ENCODE measurements around the gene PLIN5.
A peak's percentile ranks its signal among the peaks of the same experiment; 100 is the strongest.

The PLIN5 gene

DNA sequence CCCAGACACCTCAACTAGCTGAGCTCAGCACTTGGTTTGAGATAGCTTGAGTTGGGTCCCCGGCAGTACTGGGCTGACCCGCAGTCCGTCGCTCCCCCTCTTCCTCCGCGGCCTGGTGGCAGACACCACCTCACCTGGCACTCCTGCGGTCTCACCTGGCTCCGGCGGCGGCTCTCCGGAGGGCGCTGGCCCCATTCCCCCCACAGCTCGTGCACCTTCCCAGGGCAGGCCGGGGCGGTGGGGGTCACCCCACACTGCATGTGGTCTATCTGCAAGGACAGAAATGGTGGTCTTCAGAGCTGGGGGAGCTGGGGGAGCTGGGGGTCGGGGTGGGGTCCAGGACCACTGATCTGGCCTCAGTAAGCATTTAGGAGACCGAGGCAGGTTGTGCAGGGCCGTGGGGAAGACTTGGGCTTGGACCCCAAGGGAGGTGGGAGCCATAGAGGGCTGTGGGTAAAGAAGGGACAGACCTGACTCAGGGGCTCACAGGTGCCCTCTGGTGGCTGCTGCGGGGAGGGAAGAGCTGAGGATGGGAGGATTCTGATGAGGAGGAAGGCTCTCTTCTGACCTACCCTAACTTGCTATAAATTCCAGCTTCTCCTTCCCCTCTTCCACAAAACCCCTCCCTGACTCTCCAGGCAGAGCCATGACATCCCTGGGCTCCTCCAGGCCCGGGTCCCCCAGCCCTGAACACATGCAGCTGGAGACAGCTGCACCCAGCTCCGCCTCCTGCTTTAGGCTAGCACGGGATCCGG is 10.0 kb downstream of the PLIN5 start:
- no peaks in the 10 kb centered on the region for H3K36me3 ChIP-seq (ENCODE audit: control insufficient read depth, insufficient read depth, low read length, severe bottlenecking)
- no peaks in the 10 kb centered on the region for H3K9me3 ChIP-seq (ENCODE audit: control insufficient read depth, low read length)
- no peak overlapping the region for H3K4me3 ChIP-seq (ENCODE audit: low read length)
- H3K9ac ChIP-seq (ENCODE audit: low read length), result no peak overlapping the region
- H3K27me3 ChIP-seq (replicated peaks; ENCODE audit: control insufficient read depth, insufficient read depth, low read length), result no peaks in the 10 kb centered on the region
- peak; percentile 67 for DNase-seq (ENCODE audit: low read depth)
- peaks cover 31% of the 10 kb centered on the region for H3K4me1 ChIP-seq (ENCODE audit: control insufficient read depth, insufficient read depth, low read length)

DNA sequence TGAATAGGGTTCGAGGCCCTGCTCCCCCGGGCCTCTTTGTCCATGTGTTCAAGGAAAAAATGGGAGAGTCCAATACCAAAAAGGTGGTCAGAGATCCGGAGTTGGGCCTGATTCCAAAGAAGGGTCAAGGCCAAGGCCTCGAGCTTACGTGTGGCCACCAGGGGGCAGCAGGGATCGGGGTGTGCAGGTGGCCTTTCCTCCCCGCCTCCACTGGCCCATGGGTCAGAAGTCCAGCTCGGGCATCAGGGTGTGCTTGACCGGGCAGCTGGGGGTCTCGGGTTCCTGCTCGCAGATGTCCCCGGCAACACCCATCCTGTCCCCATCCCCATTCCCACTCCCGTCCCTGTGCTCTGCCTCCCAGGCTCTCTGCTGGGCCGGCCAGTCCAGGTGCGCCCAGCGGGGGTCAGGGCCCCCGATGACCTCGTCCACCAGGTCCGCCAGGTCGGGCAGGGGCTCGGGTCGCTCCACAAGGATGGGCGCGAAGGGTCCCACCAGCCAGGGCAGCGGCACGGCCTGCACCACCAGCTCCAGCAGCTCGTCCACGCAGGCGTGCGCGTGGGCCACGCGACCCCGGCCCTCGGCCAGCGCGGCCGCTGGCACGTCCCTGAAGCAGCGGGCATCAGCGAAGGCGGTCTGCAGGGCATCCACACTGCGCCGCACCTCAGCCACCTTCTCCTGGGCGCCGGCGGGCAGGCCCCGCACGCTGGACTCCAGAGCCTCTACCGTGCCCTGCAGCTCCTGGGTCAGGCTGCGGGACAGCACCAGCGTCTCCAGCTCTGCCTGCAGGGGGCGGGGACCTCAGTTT is 11.5 kb downstream of the PLIN5 start:
- Histone ChIP-seq H3K27me3 (replicated peaks; ENCODE audit: control insufficient read depth, insufficient read depth, low read length) (no peaks in the 10 kb centered on the region), H3K9ac (ENCODE audit: low read length) (peak overlapping the region; percentile 81), H3K4me3 (ENCODE audit: low read length) (no peak overlapping the region), H3K4me1 (ENCODE audit: control insufficient read depth, insufficient read depth, low read length) (peaks cover 45% of the 10 kb centered on the region), H3K36me3 (ENCODE audit: control insufficient read depth, insufficient read depth, low read length, severe bottlenecking) (no peaks in the 10 kb centered on the region), H3K9me3 (ENCODE audit: control insufficient read depth, low read length) (no peaks in the 10 kb centered on the region)
- peak; percentile 49 for DNase-seq (ENCODE audit: low read depth)

DNA sequence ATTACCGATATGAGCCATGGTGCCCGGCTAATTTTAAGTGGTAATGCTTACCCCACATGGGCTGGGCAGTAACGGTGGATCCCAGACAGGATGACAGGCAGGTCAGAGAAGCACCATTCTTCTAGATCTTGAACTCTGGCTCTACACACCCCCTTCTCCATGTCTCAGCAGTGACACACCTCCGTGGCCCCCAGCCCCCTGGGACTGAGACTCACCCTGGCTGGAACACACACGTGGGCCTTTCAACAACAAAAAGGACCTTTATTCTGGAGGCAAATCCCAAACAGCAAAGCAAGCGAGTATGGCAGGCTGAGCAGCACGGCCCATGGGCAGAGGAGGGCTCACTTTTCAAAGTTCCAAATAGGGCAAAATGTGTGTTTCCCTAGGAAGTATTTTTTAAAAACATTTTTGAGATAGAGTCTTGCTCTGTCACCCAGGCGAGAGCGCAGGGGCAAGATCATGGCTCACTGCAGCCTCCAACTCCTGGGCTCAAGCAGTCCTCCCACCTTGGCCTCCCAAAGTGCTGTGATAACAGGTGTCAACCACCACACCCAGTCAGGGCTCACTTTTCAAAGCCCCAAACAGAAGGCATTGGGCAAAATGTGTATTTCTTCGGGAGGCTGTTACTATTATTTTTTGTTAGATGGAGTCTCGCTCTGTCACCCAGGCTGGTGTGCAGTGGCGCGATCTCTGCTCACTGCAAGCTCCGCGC is 12.6 kb downstream of the PLIN5 start:
- Histone ChIP-seq H3K4me1 (ENCODE audit: control insufficient read depth, insufficient read depth, low read length) (peaks cover 51% of the 10 kb centered on the region), H3K4me3 (ENCODE audit: low read length) (peak overlapping the region; percentile 42), H3K27me3 (replicated peaks; ENCODE audit: control insufficient read depth, insufficient read depth, low read length) (no peaks in the 10 kb centered on the region), H3K36me3 (ENCODE audit: control insufficient read depth, insufficient read depth, low read length, severe bottlenecking) (no peaks in the 10 kb centered on the region), H3K9ac (ENCODE audit: low read length) (peak overlapping the region; percentile 81), H3K9me3 (ENCODE audit: control insufficient read depth, low read length) (no peaks in the 10 kb centered on the region)
- no peak for DNase-seq (ENCODE audit: low read depth)

DNA sequence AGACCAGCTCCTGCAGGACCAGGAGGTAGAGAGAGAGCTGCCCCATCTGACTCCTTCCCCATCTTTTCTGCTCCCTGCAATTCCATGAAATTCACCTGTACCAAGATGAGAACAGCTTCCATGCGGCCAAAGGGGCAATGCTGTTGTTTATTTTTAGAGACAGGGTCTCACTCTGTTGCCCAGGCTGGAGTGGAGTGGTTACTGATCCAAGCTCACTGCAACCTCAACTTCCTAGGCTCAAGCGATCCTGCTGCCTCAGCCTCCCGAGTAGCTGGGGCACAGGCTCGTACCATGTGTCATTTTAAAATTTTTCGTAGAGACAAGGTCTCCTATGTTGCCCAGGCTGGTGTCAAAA is 13.2 kb downstream of the PLIN5 start:
- Histone ChIP-seq H3K36me3 (ENCODE audit: control insufficient read depth, insufficient read depth, low read length, severe bottlenecking) (no peaks in the 10 kb centered on the region), H3K4me3 (ENCODE audit: low read length) (peak overlapping the region; percentile 42), H3K9ac (ENCODE audit: low read length) (peak overlapping the region; percentile 81), H3K4me1 (ENCODE audit: control insufficient read depth, insufficient read depth, low read length) (peaks cover 56% of the 10 kb centered on the region), H3K9me3 (ENCODE audit: control insufficient read depth, low read length) (no peaks in the 10 kb centered on the region), H3K27me3 (replicated peaks; ENCODE audit: control insufficient read depth, insufficient read depth, low read length) (no peaks in the 10 kb centered on the region)
- DNase-seq (ENCODE audit: low read depth), result no peak

DNA sequence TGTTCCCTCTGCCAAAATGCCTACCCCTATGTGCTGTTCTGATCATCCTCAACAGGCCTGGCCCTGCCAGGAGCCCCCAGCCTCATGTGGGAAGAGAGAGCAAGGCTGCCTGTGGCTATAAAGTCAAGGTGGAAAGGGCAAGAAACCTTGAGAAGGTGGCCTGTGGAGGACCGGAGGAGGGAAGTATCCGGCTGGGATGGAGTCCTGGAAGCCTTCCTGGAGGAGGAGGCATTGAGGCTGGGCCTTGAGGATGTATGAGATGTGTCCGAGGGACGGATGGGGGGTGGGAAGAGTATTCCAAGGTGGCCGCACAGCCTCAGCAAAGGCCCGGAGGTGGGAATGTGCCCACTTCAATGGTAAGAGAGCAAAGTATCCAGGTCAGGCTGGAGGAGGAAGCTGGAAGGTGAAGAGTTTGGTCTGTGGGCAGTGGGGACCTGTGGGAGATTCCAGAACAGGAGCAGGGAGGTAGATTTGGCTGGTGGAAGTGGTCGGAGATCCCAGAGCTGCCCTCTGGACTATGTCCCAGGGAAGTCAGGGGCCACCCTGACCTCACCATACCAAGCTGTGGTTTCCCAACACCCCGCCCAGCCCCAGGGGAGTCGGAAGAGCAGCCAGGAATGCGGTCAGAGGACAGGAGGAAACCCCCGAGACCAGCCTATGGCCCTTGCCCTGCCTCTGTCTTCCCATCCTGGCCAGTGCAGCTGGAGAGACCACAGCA is 13.7 kb downstream of the PLIN5 start:
- Histone ChIP-seq H3K27me3 (replicated peaks; ENCODE audit: control insufficient read depth, insufficient read depth, low read length) (no peaks in the 10 kb centered on the region), H3K9ac (ENCODE audit: low read length) (peak overlapping the region; percentile 81), H3K9me3 (ENCODE audit: control insufficient read depth, low read length) (no peaks in the 10 kb centered on the region), H3K36me3 (ENCODE audit: control insufficient read depth, insufficient read depth, low read length, severe bottlenecking) (peaks cover 3% of the 10 kb centered on the region), H3K4me3 (ENCODE audit: low read length) (peak overlapping the region; percentile 42), H3K4me1 (ENCODE audit: control insufficient read depth, insufficient read depth, low read length) (peaks cover 60% of the 10 kb centered on the region)
- no peak for DNase-seq (ENCODE audit: low read depth)

DNA sequence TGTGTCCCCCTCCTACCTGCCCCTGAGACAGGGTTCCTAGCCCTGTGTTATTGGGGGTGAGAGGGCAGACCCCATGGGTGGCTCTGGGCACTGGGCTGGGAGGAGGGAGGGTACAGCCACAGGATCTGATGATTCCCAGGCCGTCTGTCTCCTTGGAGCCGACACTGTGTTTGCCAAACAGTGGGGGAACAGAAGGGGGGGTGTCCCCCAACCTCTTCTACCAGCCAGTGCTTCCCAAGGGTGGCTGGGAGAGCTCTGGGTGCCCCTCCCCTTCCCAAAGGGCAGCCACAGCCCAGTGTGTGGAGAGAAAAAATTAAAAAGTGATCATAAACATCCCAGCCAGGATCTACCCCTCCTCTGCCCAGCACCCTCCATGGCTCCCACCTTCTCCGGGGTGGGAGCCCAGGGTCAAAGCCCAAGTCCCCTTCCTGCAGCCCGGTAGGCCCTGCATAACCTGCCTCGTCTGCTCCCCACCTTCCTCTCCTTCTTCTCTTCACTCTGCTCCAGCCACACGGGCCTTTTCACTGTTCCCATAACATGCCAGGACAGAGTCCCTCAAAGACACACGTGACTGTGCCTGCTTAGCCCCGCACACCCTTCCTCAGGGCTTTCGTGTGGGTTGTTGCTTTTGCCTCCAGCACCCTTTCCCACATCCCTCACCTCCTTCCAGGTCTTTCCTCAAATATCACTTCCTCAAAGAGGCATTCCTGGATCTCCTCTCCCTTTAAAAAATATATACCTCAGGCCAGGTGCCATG is 15.3 kb downstream of the PLIN5 start:
- peaks cover 13% of the 10 kb centered on the region for H3K36me3 ChIP-seq (ENCODE audit: control insufficient read depth, insufficient read depth, low read length, severe bottlenecking)
- no peaks in the 10 kb centered on the region for H3K9me3 ChIP-seq (ENCODE audit: control insufficient read depth, low read length)
- H3K9ac ChIP-seq (ENCODE audit: low read length), result peak overlapping the region; percentile 94
- no peak overlapping the region for H3K4me3 ChIP-seq (ENCODE audit: low read length)
- no peak for DNase-seq (ENCODE audit: low read depth)
- H3K27me3 ChIP-seq (replicated peaks; ENCODE audit: control insufficient read depth, insufficient read depth, low read length), result no peaks in the 10 kb centered on the region
- peaks cover 63% of the 10 kb centered on the region for H3K4me1 ChIP-seq (ENCODE audit: control insufficient read depth, insufficient read depth, low read length)

DNA sequence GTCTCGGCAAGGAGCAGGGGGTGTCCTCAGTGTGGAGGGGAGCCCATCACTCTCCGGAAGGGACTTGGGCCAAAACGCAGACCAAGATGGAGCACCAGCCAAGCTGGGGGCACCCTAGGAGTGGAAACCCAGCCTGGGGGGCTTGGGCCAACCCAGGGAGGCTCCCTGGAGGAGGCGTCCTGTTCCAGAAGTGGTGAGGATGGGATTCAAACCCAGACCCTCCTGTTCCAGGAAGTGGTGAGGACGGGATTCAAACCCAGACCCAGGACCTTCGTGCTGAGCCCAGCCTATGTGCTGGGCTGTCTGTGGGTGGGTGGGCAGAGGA is 15.9 kb downstream of the PLIN5 start:
- Histone ChIP-seq H3K4me3 (ENCODE audit: low read length) (peak overlapping the region; percentile 85), H3K4me1 (ENCODE audit: control insufficient read depth, insufficient read depth, low read length) (peaks cover 63% of the 10 kb centered on the region)

DNA sequence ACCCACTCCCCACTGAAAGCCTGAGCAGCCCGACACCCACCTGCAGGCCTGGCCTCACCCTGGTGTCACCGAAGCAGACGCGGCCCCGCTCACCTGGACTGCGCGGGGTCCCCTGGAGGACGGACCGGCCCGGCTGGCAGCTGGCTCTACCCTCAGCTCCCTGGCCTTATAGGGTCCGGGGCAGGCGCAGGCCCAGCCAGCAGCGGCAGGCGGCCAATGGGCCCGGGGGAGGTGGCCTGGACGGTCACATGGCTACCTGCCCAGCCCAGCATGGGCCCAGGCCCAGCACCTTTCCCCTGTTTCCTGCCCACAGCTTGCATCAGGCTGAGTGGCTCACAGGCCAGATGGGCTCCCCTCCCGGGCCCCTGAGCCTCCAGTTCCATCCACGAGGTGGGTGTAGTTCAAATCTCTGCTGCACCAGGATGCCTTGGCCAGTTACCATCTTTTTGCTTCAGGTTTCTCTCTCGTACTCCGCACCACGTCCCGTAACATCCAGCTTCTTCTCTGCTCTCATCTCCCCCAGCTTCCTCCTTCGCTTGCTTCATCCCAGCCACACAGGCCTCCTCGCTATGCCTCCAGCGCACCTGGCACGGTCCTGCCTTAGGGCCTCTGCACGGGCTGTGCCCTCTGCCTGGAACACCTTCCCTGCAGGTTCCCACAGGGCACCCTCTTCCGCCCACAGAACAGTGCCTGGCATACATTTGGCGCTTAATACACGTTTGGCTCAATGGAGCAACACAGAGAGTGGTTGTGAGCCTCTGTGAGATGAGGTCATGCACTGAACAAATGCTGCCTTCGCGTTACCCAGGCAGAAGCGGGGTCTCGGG is 16.5 kb downstream of the PLIN5 start, which contains the start of gene PLIN4:
TSS of gene PLIN4 (minus strand) at position 142 of the 827 bp plus-strand sequence. CDS start 214 bp downstream, outside the sequence.
- Histone ChIP-seq H3K9ac (ENCODE audit: low read length) (peak within 1 kb of the TSS; percentile 94), H3K4me1 (ENCODE audit: control insufficient read depth, insufficient read depth, low read length) (peaks cover 63% of the 10 kb centered on the region), H3K9me3 (ENCODE audit: control insufficient read depth, low read length) (no peaks in the 10 kb centered on the region), H3K36me3 (ENCODE audit: control insufficient read depth, insufficient read depth, low read length, severe bottlenecking) (peaks cover 20% of the 10 kb centered on the region), H3K27me3 (replicated peaks; ENCODE audit: control insufficient read depth, insufficient read depth, low read length) (no peaks in the 10 kb centered on the region), H3K4me3 (ENCODE audit: low read length) (peak within 1 kb of the TSS; percentile 85)
- DNase-seq (ENCODE audit: low read depth), result peak; percentile 12

More for the DNA sequence above, 15.9 kb downstream of the PLIN5 start:
- Histone ChIP-seq H3K36me3 (ENCODE audit: control insufficient read depth, insufficient read depth, low read length, severe bottlenecking) (peaks cover 15% of the 10 kb centered on the region), H3K27me3 (replicated peaks; ENCODE audit: control insufficient read depth, insufficient read depth, low read length) (no peaks in the 10 kb centered on the region), H3K9ac (ENCODE audit: low read length) (peak overlapping the region; percentile 94), H3K9me3 (ENCODE audit: control insufficient read depth, low read length) (no peaks in the 10 kb centered on the region)
- DNase-seq (ENCODE audit: low read depth), result no peak

DNA sequence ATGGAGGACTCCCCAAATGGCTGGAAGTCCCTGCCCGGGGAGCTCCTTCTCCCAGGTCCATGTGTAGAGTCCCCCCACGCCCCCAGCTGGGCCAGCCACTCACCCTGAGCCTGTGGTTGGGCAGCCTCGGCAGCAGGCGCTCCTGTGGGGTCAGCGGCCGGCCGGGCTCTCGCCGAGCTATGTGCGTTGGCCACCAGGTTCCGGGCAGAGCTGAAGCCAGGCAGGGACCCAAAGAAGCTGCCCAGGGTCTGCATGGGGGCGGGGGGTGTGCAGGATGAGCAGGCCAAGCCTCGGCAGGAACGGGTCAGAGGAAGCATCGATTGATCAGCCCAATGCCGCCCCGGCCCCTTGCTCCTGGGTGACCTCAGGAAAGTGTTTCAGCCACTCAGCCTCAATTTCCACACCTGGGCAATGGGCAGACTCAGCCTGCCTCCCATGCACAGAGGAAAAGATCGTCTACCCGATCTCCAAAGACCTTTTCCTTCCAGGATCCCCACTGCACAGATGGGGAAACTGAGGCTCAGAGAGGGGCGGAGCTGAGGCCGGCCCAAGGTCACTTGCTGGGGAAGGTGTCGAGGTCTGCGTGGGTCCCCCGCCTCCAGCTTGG is 17.5 kb downstream of the PLIN5 start:
- DNase-seq (ENCODE audit: low read depth), result no peak

More for the DNA sequence above, 17.5 kb downstream of the PLIN5 start:
- Histone ChIP-seq H3K9ac (ENCODE audit: low read length) (peak overlapping the region; percentile 94), H3K36me3 (ENCODE audit: control insufficient read depth, insufficient read depth, low read length, severe bottlenecking) (peaks cover 30% of the 10 kb centered on the region), H3K4me1 (ENCODE audit: control insufficient read depth, insufficient read depth, low read length) (peaks cover 53% of the 10 kb centered on the region), H3K9me3 (ENCODE audit: control insufficient read depth, low read length) (no peaks in the 10 kb centered on the region), H3K4me3 (ENCODE audit: low read length) (peak overlapping the region; percentile 85), H3K27me3 (replicated peaks; ENCODE audit: control insufficient read depth, insufficient read depth, low read length) (no peaks in the 10 kb centered on the region)
